Right renal pelvis (tissue), 4 donors: ENCODE data around the gene TRAPPC6A. TPM values are rescaled to one million over a fixed set of nuclear protein-coding genes. Genes with fewer than 3 reads are reported as not detected.

ENCODE experiments used
- DNase-seq, 4 donors: peaks; one replicate each; pipeline ENCODE4 v3.0.0-alpha.2; 2013; ENCODE audit warnings: low read depth in 4 of 4, low spot score in 3 of 4, missing footprints in 1 of 4
- polyA plus RNA-seq, 4 donors: library from polyadenylated mRNA; unstranded; fragments of 120-200 nt; gene quantifications; one replicate each; pipeline ENCODE4 v1.2.1, GENCODE V29; 2013; ENCODE audit not compliant: insufficient read length in 4 of 4

TRAPPC6A gene
- polyA plus RNA-seq, 4 donors = 32.1 to 60.7 (median 35.3) TPM

- no peak for DNase-seq
Observed at GRCh38 chr19:45150180-45150579, 27.9 kb downstream of the TRAPPC6A start.

- DNase-seq = no peak
Observed at GRCh38 chr19:45149129-45149528, 28.9 kb downstream of the TRAPPC6A start.

GRCh38 chr19:45147835-45148676, 30.0 kb downstream of the TRAPPC6A start:
- DNase-seq = no peak

DNA sequence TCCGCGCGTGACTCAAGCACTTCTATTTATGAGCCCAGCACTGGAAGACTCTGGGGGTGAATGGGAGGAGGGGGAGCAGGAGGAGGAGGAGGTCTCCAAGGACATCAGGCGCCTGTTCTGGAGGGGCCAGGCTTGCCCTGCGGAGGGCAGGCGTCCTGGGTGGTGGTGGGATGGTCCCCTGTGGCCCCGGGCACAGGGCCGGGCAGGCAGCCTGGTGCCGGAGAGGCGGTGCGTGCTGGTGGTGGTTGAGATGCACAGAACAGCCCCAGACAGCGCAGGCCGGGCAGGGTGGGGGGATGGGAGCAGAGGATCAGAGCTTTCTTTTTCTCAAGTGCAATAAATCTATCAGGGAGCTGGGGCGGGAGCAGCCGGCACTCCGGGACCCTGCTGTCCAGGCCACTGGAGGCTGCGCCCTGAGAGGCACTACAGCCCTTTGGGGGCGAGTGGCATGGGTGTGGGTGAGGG, 31.3 kb downstream of the TRAPPC6A start:
- no peak for DNase-seq

DNA sequence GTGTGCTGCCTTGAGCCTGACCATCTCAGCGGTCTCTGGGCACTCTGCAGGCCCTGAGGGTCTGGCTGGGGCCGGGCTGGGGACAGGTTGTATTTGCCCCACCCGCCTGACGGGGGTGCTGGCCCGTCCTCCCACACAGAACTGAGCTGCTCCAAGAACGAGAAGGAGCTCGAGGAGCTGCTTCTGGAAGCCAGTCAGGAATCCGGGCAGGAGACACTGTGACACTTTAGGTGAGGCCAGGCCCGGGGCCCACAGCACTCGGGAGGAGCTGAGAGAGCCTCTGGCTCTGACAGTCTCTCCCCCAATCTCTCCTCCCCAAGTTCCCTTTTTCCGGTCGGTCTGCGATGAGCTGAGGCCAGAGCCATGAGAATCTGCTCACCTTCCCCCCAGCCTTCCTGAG, 31.8 kb downstream of the TRAPPC6A start:
- DNase-seq = no peak

DNA sequence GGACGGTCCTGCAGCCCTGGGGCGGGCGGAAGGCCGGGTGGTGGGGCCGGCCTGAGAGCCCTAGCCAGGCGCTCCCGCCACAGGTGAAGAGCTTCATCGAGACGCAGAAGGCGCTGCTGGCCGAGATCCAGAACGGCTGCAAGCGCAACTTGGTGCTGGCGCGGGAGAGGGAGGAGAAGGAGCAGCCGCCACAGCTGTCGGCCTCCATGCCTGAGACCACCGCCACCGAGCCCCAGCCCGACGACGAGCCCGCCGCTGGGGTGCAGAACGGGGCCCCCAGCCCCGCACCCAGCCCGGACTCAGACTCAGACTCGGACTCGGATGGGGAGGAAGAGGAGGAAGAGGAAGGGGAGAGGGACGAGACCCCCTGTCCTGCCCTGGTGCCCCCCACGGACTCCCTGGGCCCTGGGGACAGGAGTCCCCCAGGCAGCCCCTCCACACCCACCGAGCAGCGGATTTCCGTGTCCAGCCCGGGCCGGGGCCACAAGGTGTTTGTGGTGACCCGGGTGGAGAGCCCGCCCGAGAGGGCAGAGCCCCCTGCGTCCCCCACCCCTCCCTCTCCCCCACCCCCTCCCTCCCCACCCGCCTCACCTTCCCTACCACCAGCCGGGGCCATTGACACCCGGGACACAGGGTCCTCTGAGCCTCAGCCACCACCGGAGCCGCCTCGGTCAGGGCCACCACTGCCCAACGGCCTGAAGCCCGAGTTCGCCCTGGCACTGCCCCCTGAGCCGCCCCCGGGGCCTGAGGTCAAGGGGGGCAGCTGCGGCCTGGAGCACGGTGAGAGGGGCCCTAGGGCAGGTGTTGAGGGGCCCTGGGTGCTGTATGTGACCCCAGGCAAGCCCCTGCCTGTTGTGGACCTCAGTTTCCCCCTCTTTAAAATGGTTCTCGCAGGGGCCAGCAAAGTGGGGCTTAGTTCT, 32.5 kb downstream of the TRAPPC6A start:
- DNase-seq = no peak

DNA sequence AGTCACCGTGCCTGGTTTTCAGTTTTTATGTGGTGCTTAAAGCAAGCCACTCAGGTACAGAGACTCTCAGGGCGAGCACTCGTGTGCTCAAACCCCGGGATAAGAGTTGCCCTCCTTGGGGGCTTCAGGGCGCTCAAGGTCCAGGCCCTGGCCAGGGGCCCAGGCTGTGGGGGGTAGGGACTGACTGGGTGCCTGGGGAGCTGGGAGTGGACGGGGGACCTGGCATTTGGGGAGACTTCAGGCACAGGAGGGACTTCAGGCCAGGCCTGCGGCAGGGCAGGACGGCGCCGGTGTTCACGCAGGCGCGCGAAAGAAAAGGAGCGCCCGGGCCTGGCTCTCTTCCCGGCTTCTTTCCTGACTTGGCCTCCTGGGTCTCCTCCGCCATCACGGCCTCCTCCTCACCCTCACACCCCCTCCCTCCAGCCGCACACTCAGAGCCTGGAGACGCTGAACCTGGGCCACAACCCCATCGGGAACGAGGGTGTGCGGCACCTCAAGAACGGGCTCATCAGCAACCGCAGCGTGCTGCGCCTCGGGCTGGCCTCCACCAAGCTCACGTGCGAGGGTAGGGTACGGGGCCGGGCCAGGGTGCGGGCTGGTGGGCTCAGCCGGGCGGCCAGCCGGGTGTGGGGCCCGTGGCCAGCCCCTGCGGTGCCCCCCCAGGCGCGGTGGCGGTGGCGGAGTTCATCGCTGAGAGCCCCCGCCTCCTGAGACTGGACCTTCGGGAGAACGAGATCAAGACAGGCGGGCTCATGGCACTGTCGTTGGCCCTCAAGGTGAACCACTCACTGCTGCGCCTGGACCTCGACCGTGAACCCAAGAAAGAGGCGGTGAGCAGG, 33.4 kb downstream of the TRAPPC6A start:
- no peak for DNase-seq

DNA sequence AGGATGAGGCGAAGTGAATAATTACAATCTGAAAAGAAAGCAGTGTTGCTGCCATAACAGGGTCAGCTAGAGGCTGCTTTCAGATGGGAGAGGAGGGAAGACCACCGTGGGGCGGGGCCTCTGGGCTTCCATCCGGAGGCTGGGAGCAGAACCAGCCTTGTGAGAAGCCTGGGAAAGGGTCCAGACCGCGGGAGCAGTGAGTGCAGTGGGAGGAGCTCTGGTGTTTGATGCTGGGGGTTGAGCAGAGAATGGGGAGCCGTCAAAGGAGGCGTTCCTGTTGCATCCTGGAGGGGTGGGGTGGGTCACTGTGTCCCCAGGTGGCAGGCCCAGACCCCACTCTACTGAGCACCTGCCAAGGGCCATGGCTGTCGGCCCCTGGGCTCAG, 35.3 kb downstream of the TRAPPC6A start:
- DNase-seq = no peak

- DNase-seq = no peak
Observed at GRCh38 chr19:45142016-45142725, 35.9 kb downstream of the TRAPPC6A start.

- no peak for DNase-seq
Observed at GRCh38 chr19:45141203-45141900, 36.7 kb downstream of the TRAPPC6A start.

DNA sequence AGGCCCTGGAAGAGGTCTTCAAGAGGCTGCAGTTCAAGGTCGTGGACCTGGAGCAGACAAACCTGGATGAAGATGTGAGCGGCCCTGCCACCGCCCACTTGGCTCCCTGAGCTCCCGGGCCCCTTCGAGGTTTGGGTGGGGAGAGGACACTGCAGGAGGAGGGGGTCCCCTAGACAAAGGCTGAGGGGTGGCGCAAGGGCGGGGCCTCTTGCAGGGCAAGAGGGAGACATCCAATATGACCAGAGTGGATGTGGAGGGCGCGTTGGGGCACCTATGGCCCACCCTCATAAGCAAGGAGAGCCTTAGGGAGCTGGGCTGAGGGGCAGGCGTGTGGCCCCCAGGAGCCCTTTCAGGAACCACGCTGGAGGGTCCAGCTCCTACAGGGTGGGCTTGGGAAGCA, 37.5 kb downstream of the TRAPPC6A start:
- no peak for DNase-seq

- no peak for DNase-seq
Observed at GRCh38 chr19:45140144-45140503, 37.9 kb downstream of the TRAPPC6A start.

- DNase-seq = no peak
Observed at GRCh38 chr19:45139286-45140143, 38.5 kb downstream of the TRAPPC6A start.

GRCh38 chr19:45138303-45138751, 39.7 kb downstream of the TRAPPC6A start:
- no peak for DNase-seq

DNA sequence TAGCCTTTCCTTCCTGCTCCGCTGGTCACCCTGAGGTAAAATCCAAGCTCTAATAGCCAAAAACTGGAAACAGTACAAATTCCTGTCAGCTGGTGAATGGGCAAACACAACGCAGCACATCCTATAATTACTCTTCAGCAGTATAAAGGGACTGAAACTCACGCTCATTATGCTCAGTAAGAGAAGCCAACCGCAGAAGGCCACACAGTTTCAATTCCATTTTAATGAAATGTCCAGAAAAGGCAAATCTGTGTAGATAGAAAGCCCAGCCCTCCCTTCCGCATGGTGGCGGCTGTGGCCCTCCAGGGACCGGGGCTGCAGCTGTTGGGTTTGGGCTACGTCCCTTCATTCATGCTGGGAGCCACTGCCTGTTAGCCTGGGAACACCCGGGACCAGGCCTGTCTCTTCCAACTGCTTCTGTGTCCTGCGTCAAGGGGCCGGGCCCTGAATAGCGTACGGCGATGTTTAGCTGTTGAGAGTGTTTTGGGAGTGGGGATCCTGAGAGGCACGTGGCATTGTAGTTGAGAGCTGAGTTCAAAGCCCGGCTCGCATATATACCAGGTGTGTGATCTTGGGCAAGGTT, 40.8 kb downstream of the TRAPPC6A start:
- no peak for DNase-seq

- no peak for DNase-seq
Observed at GRCh38 chr19:45136507-45137178, 41.4 kb downstream of the TRAPPC6A start.

- no peak for DNase-seq
Observed at GRCh38 chr19:45135176-45135885, 42.7 kb downstream of the TRAPPC6A start.
